GM19043 (cell line): ENCODE measurements around the gene CD38.
"Not testable (repeated sequence)": the region's sequence is repeated elsewhere in the genome, so short reads cannot be mapped to it uniquely, and the experiment has no call there.

Experiments used
- ATAC-seq: cut with Tn5 transposase; IDR thresholded peaks from one replicate; pipeline ENCODE4 v1.9.1; 2021; ENCODE audit warnings: low read depth; ENCODE audit not compliant: unreplicated experiment

The CD38 gene

GRCh38 chr4:15758294-15758693 is 19.8 kb upstream of the CD38 start:
- ATAC-seq = no peak

- not testable (repeated sequence) for ATAC-seq
Measured at GRCh38 chr4:15762460-15762859, 15.7 kb upstream of the CD38 start.

GRCh38 chr4:15765391-15765790 is 12.7 kb upstream of the CD38 start:
- no peak for ATAC-seq

- peak; percentile 71 for ATAC-seq
Measured at GRCh38 chr4:15765910-15766697, 12.0 kb upstream of the CD38 start.

- ATAC-seq = no peak
Measured at GRCh38 chr4:15766821-15767220, 11.3 kb upstream of the CD38 start.

- no peak for ATAC-seq
Measured at GRCh38 chr4:15769202-15769601, 8.9 kb upstream of the CD38 start.

- peak; percentile 62 for ATAC-seq
Measured at GRCh38 chr4:15771216-15772058, 6.7 kb upstream of the CD38 start.

- no peak for ATAC-seq
Measured at GRCh38 chr4:15774020-15774420, 4.1 kb upstream of the CD38 start.

- ATAC-seq = peak; percentile 23
Measured at GRCh38 chr4:15776871-15777648, 1.1 kb upstream of the CD38 start.

GRCh38 chr4:15777697-15778288 is 335 bp upstream of the CD38 start:
- ATAC-seq = no peak

- no peak for ATAC-seq
Measured at GRCh38 chr4:15779306-15779705, 1.2 kb downstream of the CD38 start.

GRCh38 chr4:15779809-15780208 is 1.7 kb downstream of the CD38 start:
- ATAC-seq = no peak

- peak; percentile 21 for ATAC-seq
Measured at GRCh38 chr4:15781427-15782095, 3.4 kb downstream of the CD38 start.

- no peak for ATAC-seq
Measured at GRCh38 chr4:15783676-15784075, 5.5 kb downstream of the CD38 start.

GRCh38 chr4:15784959-15785634 is 7.0 kb downstream of the CD38 start:
- ATAC-seq = peak; percentile 80

GRCh38 chr4:15786743-15787142 is 8.6 kb downstream of the CD38 start:
- no peak for ATAC-seq

- ATAC-seq = no peak
Measured at GRCh38 chr4:15792974-15793373, 14.8 kb downstream of the CD38 start.

- no peak for ATAC-seq
Measured at GRCh38 chr4:15793506-15794363, 15.6 kb downstream of the CD38 start.

- no peak for ATAC-seq
Measured at GRCh38 chr4:15794426-15794825, 16.3 kb downstream of the CD38 start.
